ENCODE data around the gene METTL18. TPM values are rescaled to one million over a fixed set of nuclear protein-coding genes. Genes with fewer than 3 reads are reported as not detected.

The METTL18 gene
- polyA plus RNA-seq, 3 donors: 10.8 to 19.6 (median 14.5) TPM

DNA sequence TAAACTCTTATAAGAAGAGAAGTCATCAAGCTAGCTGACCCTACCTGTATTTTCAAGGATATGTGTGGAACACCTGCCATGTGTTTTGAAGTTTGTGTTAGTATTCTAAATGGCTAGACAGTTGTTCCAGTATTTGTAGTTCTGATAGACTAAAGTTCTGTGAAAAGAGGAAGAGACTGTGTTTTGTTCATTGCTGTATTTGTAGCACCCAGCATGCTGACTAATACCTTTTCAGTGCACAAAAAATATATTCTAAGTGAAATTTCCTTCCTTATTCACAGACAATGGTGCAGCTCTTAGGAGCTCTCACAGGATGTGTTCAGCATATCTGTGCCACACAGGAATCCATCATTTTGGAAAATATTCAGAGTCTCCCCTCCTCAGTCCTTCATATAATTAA lies 8.2 kb upstream of the METTL18 start:
- no peak for DNase-seq (ENCODE audit: extremely low read depth in 1 of 11, low read depth in 9 of 11, low spot score in 4 of 11)

DNA sequence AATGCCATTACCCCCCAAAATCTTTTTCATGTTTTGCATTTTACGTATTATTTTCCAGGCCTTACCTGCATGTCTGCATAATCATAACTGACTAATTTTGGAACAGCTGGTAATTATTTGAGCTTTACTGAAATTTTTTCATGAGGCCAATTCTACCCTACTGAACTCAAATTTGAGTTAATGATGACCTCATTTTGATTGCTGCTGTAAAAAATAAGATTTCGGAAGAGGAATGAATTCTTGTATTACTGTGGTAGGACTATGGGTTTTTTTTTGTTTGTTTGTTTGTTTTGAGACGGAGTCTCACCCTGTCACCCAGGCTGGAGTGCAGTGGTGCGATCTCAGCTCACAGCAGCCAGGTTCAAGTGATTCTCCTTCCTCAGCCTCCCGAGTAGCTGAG lies 2.6 kb upstream of the METTL18 start:
- DNase-seq (ENCODE audit: extremely low read depth in 1 of 11, low read depth in 9 of 11, low spot score in 4 of 11): no peak

DNA sequence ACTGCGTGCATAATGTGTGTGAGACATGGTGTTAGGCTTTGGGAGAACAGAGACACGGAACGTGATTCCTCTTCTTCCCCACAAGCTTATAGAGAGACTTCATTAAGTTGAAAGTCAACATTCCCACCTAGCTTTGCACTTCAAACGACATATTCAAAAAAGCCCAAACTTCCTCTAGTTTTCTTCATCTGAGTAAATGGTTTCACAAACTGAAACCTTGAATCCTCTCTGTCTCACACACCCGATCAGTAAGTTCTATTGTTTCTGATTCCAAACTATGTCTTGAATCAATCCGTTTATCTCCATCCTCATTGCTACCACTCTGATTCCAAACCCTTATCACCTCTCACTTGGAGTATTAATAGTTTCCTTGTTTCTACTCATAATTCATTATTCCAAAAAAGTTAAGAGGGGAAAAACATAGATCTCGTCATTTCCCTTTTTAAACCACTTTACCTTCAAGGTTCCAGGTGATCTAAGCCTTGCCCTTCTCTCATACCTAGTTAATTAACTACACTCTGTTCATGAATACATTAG lies 1.6 kb upstream of the METTL18 start:
- DNase-seq (ENCODE audit: extremely low read depth in 1 of 11, low read depth in 9 of 11, low spot score in 4 of 11): no peak

DNA sequence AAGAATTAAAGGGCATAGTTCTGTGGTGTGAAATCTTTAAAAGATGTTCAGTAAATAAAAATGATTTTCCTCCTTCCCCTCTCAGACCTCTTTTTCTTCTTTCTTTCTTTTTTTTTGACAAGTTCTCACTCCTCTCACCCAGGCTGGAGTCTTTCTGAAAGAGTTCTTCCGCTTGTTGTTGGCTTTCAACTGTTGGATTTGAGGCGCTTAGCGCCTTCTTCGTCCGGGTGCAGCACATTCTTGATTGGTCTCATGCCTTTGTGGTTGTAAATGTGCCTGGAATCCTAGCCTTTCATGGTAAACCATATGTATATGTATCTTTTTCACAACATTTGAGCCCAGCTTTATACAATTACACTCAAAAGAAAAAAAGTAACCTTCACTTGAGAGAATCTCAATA lies 980 bp upstream of the METTL18 start:
- DNase-seq (ENCODE audit: extremely low read depth in 1 of 11, low read depth in 9 of 11, low spot score in 4 of 11): no peak

DNA sequence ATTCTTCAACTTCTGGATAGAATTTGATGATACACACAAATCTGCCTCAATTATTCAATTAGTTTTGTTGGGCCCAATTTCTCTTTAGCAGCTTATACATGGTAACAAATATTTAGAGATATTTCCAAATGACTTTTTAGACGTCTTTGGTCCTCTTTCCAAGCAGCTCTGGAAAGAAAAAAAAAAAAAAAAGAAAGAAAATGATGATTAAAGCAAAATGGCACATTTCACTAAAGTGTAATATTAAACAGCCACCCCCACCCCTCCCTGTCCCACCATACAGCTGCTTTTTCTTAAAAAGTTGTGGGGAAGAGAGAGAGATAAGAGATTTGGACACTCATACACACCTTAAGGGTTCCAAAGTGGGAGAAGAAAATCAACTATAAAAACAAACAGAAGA lies 977 bp downstream of the METTL18 start:
- DNase-seq (ENCODE audit: extremely low read depth in 1 of 11, low read depth in 9 of 11, low spot score in 4 of 11): no peak

DNA sequence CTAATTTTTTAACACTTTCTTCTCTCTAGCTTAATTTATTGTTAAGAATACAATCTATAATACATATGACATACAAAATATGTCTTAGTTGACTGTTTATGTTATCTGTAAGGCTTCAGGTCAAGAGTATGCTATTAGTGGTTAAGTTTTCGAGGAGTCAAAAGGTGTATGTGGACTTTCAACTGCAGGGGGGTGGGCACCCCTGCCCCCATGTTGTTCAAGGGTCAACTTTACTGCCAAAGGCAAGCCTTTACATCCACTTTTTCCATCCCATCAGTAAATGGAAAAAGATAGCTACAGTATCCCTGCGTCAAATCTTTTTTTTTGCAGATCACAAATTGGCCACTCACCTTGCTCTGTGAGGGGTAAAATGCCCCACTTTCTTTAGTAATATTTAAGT lies 6.3 kb downstream of the METTL18 start:
- DNase-seq (ENCODE audit: extremely low read depth in 1 of 11, low read depth in 9 of 11, low spot score in 4 of 11): no peak

DNA sequence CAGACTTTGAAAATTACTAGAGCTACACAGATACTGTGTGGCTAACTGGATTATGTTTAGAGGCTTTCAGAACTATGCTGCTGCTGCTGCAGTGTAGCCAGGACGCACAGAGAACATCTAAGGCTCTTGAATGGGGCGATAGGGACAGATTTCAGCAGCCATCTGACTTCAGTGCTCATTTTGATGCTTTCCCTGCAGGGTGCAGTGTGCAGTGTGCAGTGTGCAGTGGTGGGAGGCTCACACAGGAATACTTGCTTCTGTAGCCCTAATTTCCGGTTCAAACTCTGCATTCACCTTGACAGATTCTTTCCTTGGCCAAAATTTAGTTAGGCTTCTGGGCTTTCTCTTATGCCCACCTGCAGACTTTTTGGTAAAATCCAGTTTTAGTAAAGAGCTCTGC lies 7.7 kb downstream of the METTL18 start:
- DNase-seq (ENCODE audit: extremely low read depth in 1 of 11, low read depth in 9 of 11, low spot score in 4 of 11): no peak

DNA sequence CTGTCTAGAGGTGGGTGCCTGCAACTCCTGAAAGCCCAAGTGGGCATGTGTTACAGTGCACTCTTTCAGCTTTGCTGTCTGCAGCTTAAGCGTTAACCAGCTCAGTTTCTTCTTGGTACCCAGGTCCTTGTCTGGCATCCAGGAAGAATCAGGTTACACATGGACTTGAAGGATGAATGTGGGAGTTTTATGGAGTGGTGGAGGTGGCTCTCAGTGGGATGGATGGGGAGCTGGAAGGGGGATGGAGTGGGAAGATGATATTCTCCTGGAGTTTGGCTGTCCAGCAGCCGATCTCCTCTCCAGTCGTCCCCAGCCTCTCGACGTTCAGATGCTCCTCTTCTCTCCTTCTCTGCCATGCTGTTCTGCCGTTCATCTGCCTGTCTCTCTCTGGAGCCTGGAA lies 9.4 kb downstream of the METTL18 start:
- DNase-seq (ENCODE audit: extremely low read depth in 1 of 11, low read depth in 9 of 11, low spot score in 4 of 11): no peak

DNA sequence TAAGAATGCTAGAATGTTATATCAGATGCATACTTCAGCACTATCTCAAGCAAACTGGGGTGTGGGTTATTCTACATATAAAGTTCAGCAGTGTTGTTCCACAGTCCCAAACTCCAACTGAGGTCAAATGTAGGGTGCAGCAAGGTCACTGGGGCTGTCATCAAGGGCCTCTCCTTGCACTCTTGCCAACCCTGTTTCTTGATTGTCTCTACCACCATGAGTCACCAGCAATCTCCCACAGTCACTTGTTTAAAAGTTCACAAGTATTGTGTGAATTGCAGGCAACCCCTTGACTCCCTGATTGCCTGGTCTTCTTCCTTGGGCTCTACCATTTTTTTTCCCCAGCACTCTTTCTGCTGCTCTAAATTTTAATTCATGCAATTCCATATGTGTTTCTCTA lies 10.6 kb downstream of the METTL18 start:
- no peak for DNase-seq (ENCODE audit: extremely low read depth in 1 of 11, low read depth in 9 of 11, low spot score in 4 of 11)

DNA sequence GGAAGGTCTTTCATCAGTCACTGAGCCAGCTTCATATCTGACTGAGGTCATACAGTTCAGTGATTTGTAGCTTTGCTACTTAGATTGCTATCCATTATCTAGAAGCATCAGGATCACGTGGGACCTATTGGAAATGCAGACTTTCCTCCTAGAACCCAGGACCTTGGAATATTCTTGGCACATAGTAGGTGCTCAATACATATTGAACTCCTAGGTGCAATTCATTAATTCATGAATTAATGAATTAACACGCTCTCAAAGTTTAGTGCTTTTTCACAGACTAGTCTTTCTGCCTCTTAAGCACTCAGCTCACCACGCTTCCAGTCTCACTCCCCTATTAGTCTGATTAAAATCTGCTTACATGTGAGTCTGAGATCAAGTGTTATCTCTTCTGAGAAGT lies 12.1 kb downstream of the METTL18 start:
- DNase-seq (ENCODE audit: extremely low read depth in 1 of 11, low read depth in 9 of 11, low spot score in 4 of 11): no peak

DNA sequence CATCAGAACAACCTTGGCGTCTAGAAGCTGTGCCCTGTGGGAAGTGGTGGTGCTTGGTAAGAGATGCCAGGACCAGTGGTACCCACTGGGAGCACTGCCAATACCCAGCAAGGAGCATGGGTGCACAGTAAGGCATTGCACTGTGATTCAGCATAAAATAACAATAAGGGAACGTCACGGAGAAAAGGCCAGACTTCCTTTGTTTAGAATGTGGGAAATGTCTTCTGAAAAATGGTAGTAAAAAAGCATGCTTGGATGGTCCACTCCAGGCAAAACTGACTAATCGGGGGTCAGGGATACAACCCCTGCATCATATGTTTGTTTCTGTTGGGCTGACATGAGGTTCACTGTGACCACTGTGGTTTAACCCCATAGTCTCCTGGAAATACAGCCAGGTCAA lies 14.7 kb downstream of the METTL18 start:
- no peak for DNase-seq (ENCODE audit: extremely low read depth in 1 of 11, low read depth in 9 of 11, low spot score in 4 of 11)

DNA sequence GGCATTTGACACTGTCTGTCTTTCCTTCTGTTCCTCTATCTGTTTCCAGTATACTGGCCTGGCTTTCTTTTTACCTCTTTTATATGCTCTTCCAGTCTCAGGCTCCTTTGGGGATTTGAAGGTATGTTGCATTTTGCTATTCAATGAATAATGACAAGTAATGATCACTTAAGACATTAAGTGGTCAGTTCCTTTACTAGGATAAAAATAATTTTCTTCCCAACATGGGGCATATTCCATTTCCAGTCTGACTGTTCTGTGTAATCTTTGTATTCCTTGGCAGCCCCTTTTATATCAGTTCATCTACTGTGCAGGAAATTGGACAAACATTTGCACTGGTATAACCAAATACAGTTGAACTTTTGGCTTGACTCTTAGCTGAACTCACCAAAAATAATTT lies 15.6 kb downstream of the METTL18 start:
- DNase-seq (ENCODE audit: extremely low read depth in 1 of 11, low read depth in 9 of 11, low spot score in 4 of 11): no peak

DNA sequence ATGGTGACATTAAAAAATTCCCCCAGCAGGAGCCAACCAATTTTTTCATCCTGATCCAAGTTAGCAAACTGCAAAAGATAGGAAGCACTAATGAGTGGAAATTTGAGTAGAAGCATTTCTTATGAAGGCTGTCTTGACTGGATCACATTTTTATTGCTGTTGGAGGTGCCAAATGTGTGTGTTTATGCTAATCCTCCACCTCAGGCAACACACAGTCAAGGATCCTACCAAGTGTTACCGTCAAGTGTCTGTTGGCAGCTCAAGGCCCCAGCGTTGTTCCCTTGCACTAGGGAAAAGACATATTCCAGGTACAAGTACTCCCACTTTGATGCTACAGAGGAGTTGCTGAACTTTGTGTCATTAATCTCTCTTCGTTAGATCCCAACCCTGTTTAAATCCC lies 18.3 kb downstream of the METTL18 start:
- no peak for DNase-seq (ENCODE audit: extremely low read depth in 1 of 11, low read depth in 9 of 11, low spot score in 4 of 11)

DNA sequence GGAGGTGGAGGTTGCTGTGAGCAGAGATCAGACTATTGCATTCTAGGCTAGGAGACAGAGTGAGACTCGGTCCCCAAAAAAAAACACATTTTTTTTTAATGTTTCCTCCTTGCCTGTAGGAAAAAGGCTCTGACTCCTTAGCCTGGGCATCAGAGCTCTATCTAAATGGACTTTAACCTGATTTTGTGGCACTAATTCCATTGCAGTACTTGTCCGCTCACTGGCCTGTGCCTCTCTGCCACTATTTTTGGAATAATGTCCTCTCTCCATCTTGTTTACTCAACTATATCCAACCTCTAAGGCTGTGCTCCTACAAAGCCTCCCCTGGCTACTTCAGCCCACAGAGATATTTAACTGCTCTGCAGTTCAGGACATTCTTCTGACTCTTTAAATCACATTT lies 26.5 kb downstream of the METTL18 start:
- DNase-seq (ENCODE audit: extremely low read depth in 1 of 11, low read depth in 9 of 11, low spot score in 4 of 11): no peak

DNA sequence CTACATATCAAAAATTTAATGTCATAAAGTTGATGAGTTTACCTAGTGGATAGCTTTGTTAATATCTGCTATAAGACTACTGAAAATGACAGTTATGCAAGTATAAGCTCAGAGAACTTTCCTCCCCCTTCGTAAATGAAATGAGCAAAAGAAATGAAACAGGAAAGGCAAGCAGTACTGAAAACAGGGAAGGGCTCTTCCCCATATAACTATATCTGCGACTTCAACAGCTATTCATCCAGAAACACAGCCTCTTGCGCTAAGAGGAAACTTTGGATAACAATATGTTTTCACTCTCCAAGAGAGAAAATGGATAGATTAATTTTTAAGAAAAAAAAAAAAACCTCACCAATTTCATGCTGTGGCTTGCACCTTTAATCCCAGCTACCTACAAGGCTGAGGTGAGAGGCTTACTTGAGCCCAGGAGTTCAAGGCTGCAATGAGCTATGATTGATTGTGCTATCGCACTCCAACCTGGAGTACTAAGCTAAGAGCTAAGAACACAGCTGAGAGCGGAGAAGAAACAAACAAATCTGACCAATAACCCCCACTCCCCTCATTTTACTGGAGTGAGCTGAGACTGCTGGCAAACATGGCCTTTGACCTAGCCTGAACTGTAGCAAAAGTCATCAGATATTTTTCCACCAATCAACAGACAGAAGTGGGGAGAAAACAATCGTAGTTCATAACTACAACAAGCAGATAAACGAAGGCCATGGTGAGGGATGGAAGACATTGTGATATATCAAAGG lies 29.0 kb downstream of the METTL18 start:
- DNase-seq (ENCODE audit: extremely low read depth in 1 of 11, low read depth in 9 of 11, low spot score in 4 of 11): no peak

DNA sequence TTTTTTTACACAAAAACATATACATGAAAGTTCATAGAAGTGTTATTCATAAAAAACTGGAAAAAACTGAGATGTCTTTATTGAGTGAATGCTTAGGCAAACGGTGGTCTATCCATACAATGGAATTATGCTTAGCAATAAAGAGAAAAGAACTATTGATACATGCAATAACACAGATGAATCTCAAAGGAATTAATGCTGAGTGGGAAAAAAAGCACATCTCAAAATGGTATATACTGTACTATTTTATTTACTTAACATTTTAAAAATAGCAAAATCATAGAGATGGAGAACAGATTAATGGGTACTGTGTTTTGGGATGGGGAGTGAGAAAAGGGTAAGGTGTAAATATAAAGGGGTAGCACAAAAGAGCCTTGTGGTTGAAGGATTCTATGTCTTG lies 29.8 kb downstream of the METTL18 start:
- DNase-seq (ENCODE audit: extremely low read depth in 1 of 11, low read depth in 9 of 11, low spot score in 4 of 11): no peak

DNA sequence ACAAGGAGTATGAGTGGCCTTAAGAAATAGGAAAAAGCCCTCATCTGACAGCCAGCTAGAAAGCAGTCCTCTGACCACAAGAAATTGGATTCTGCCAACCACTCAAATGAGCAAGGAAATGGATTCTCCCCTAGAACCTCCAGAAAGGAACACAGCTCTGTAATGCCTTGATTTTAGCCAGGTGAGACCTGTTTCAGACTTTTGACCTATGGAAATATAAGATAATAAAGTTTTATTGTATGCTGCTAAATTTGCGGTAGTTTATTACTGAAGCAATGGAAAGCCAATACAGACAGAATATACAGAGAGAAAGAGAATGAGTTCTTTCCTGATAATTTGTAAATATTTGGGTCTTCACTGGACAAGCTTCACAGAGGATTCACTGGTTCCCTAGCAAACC lies 32.0 kb downstream of the METTL18 start:
- no peak for DNase-seq (ENCODE audit: extremely low read depth in 1 of 11, low read depth in 9 of 11, low spot score in 4 of 11)

DNA sequence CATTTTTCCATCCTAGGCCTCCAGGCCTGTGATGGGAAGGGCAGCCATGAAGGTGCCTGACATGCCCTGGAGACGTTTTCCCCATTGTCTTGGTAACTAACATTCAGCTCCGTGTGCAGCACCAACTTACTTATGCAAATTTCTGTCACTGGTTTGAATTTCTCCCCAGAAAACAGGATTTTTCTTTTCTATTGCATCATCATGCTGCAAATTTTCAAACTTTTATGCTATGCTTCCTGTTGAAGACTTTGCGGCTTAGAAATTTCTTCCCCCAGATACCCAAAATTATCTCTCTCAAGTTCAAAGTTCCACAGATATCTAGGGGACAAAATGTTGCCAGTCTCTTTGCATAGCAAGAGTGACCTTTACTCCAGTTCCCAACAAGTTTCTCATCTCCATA lies 35.7 kb downstream of the METTL18 start:
- no peak for DNase-seq (ENCODE audit: extremely low read depth in 1 of 11, low read depth in 9 of 11, low spot score in 4 of 11)

DNA sequence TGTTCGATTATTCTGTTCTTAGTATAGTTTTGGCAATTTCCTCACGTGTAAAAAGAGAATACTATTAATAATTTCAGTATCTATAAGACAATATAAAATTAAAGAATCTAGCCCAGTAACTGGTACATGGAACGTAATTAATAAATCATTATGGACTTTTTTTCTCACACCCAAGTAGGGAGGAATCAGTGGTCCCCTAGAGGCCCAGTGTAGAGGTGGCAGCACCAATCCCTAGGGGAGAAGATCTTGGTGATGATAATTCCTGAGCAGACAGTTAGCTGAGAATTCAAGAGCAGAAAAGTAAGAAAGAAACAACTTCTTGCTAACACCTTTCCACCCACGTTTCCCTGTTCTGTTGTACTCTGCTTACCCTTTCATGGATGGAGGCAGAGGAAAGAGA lies 41.2 kb downstream of the METTL18 start:
- DNase-seq (ENCODE audit: extremely low read depth in 1 of 11, low read depth in 9 of 11, low spot score in 4 of 11): no peak

DNA sequence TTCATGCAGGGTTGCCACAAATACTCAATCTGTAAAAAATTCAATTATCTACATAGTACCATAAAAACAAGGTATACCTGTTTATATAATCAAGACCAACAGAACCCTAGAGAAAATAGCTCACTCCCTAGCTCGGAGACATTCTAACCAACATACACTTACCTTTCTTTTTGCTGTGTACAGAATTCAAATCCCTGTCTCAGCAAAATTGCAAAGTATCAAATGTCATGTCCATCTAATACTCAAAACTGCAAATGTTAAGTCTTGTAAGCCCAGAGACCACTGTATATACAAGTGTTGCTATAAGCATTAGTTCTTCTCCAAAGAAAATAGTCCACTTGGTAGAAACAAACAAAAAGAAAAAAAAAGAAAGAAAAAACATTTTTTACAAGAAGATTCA lies 44.7 kb downstream of the METTL18 start:
- DNase-seq (ENCODE audit: extremely low read depth in 1 of 11, low read depth in 9 of 11, low spot score in 4 of 11): no peak

DNA sequence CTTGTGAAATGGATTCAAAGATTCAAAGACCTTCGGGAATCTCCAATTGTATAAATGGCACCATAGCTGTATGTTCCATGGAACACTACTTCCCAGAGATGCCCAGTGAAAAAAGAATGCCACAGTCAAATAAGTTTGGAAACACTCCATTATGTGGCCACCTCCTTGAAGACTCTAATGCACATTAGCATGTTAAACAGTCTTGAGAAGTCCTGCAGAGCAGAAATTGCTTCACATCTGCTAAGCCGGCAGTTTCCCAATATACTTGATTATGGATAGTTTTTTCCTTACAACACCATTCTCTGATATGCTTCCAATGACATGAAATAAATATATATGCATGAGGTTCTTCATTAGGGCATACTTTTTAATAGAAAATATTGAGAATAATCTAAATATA lies 48.2 kb downstream of the METTL18 start:
- no peak for DNase-seq (ENCODE audit: extremely low read depth in 1 of 11, low read depth in 9 of 11, low spot score in 4 of 11)

Data from renal cortex interstitium (tissue), 11 donors.